ENCODE measurements around the gene SPOP.

SPOP gene

GRCh38 chr17:49588312-49588711 lies 89.6 kb downstream of the SPOP start:
- no peaks in the 10 kb centered on the region for H3K27me3 ChIP-seq (ENCODE audit: insufficient read depth, low read length, poor library complexity)
- H3K27ac ChIP-seq (ENCODE audit: low read length): no peak overlapping the region
- no peak overlapping the region for H2AFZ ChIP-seq (ENCODE audit: low read depth, low read length)
- no peaks in the 10 kb centered on the region for H3K4me1 ChIP-seq (ENCODE audit: insufficient read depth, low read length)
- H4K20me1 ChIP-seq (ENCODE audit: insufficient read depth, low read length): no peaks in the 10 kb centered on the region
- DNase-seq (no peak), ATAC-seq (ENCODE audit: insufficient read depth, low read depth) (no peak)
- TF ChIP-seq EZH2 (IDR thresholded peaks at IDR 0.05; ENCODE audit: borderline replicate concordance, low read depth, low read length, severe bottlenecking) (no peak), CTCF (IDR thresholded peaks at IDR 0.05; ENCODE audit: borderline replicate concordance, extremely low read depth, low read length, poor library complexity, severe bottlenecking) (no peak)
- no peaks in the 10 kb centered on the region for H3K36me3 ChIP-seq (ENCODE audit: insufficient read depth, low read length)
- H3K4me3 ChIP-seq (ENCODE audit: low read depth in 1 of 2, low read length in 2 of 2): no peak overlapping the region
- H3K4me2 ChIP-seq (ENCODE audit: insufficient read depth, low read length): no peak overlapping the region
- H3K9ac ChIP-seq (ENCODE audit: low read depth, low read length): no peak overlapping the region
- no peaks in the 10 kb centered on the region for H3K9me3 ChIP-seq (ENCODE audit: insufficient read depth, low read length, severe bottlenecking)
- H3K79me2 ChIP-seq (ENCODE audit: insufficient read depth, low read length): no peaks in the 10 kb centered on the region

GRCh38 chr17:49587366-49588073 lies 90.4 kb downstream of the SPOP start:
- Histone ChIP-seq H3K9me3 (ENCODE audit: insufficient read depth, low read length, severe bottlenecking) (no peaks in the 10 kb centered on the region), H3K4me2 (ENCODE audit: insufficient read depth, low read length) (no peak overlapping the region), H3K27ac (ENCODE audit: low read length) (no peak overlapping the region), H3K9ac (ENCODE audit: low read depth, low read length) (no peak overlapping the region), H2AFZ (ENCODE audit: low read depth, low read length) (no peak overlapping the region), H3K4me3 (ENCODE audit: low read depth in 1 of 2, low read length in 2 of 2) (no peak overlapping the region), H3K79me2 (ENCODE audit: insufficient read depth, low read length) (no peaks in the 10 kb centered on the region), H4K20me1 (ENCODE audit: insufficient read depth, low read length) (no peaks in the 10 kb centered on the region; the same call in 1 of the 2 replicates), H3K36me3 (ENCODE audit: insufficient read depth, low read length) (no peaks in the 10 kb centered on the region), H3K27me3 (ENCODE audit: insufficient read depth, low read length, poor library complexity) (no peaks in the 10 kb centered on the region), H3K4me1 (ENCODE audit: insufficient read depth, low read length) (no peaks in the 10 kb centered on the region)
- DNase-seq (no peak), ATAC-seq (ENCODE audit: insufficient read depth, low read depth) (no peak)
- TF ChIP-seq EZH2 (IDR thresholded peaks at IDR 0.05; ENCODE audit: borderline replicate concordance, low read depth, low read length, severe bottlenecking) (no peak), CTCF (IDR thresholded peaks at IDR 0.05; ENCODE audit: borderline replicate concordance, extremely low read depth, low read length, poor library complexity, severe bottlenecking) (no peak)

GRCh38 chr17:49585422-49586027 lies 92.4 kb downstream of the SPOP start:
- no peaks in the 10 kb centered on the region for H3K79me2 ChIP-seq (ENCODE audit: insufficient read depth, low read length)
- no peak overlapping the region for H3K4me3 ChIP-seq (ENCODE audit: low read depth in 1 of 2, low read length in 2 of 2)
- H3K27me3 ChIP-seq (ENCODE audit: insufficient read depth, low read length, poor library complexity): no peaks in the 10 kb centered on the region
- no peak overlapping the region for H2AFZ ChIP-seq (ENCODE audit: low read depth, low read length)
- H3K9ac ChIP-seq (ENCODE audit: low read depth, low read length): no peak overlapping the region
- H3K27ac ChIP-seq (ENCODE audit: low read length): no peak overlapping the region
- H3K9me3 ChIP-seq (ENCODE audit: insufficient read depth, low read length, severe bottlenecking): no peaks in the 10 kb centered on the region
- H3K4me1 ChIP-seq (ENCODE audit: insufficient read depth, low read length): no peaks in the 10 kb centered on the region
- no peaks in the 10 kb centered on the region; the same call in 1 of the 2 replicates for H4K20me1 ChIP-seq (ENCODE audit: insufficient read depth, low read length)
- peak; percentile 31; the same call in 1 of the 3 replicates for ATAC-seq (ENCODE audit: insufficient read depth, low read depth)
- TF ChIP-seq CTCF (IDR thresholded peaks at IDR 0.05; ENCODE audit: borderline replicate concordance, extremely low read depth, low read length, poor library complexity, severe bottlenecking) (peak; percentile 7), EZH2 (IDR thresholded peaks at IDR 0.05; ENCODE audit: borderline replicate concordance, low read depth, low read length, severe bottlenecking) (no peak)
- no peak for DNase-seq
- H3K4me2 ChIP-seq (ENCODE audit: insufficient read depth, low read length): no peak overlapping the region
- no peaks in the 10 kb centered on the region for H3K36me3 ChIP-seq (ENCODE audit: insufficient read depth, low read length)
